Keratinocyte (primary cell): ENCODE measurements around the gene SDR9C7. TPM values are rescaled to one million over a fixed set of nuclear protein-coding genes. Genes with fewer than 3 reads are reported as not detected.

Experiments
- DNase-seq: peaks from one replicate; pipeline ENCODE4 v3.0.0-alpha.2; 2011; ENCODE audit warnings: low read depth, missing footprints, low spot score
- FAIRE-seq: peaks from 2 replicates; lab custom pipeline; 2011; peaks lifted over from hg19 to GRCh38; lab: Jason Lieb, UNC
- H2AFZ ChIP-seq: 2 replicates; pipeline ENCODE4 v1.6.0; 2012; ENCODE audit warnings: low read length, control low read depth, inconsistent platforms; ENCODE audit not compliant: control insufficient read depth
- H3K27ac ChIP-seq: 2 replicates; pipeline ENCODE4 v1.5.1; 2011; ENCODE audit warnings: low read length; ENCODE audit not compliant: control insufficient read depth, insufficient read depth
- H3K27me3 ChIP-seq: 3 replicates; pipeline ENCODE4 v1.6.0; 2011; ENCODE audit warnings: low read length; ENCODE audit not compliant: control insufficient read depth, insufficient read depth; ENCODE audit errors: extremely low read depth
- H3K36me3 ChIP-seq, 2 experiments: 2 replicates in 1 of 2; 3 replicates in 1 of 2; pipeline ENCODE4 v1.5.1; 2011; ENCODE audit warnings: low read length in 2 of 2, mild to moderate bottlenecking in 1 of 2; ENCODE audit not compliant: control insufficient read depth in 2 of 2, insufficient read depth in 2 of 2; ENCODE audit errors: extremely low read depth in 1 of 2
- H3K4me1 ChIP-seq: 3 replicates; pipeline ENCODE4 v1.5.1; 2011; ENCODE audit warnings: low read length; ENCODE audit not compliant: control insufficient read depth, insufficient read depth; ENCODE audit errors: extremely low read depth
- H3K4me2 ChIP-seq: 3 replicates; pipeline ENCODE4 v1.6.0; 2011; ENCODE audit warnings: low read depth, low read length; ENCODE audit not compliant: control insufficient read depth, insufficient read depth; ENCODE audit errors: extremely low read depth
- H3K4me3 ChIP-seq, 3 experiments: fragments of 200-600 bp in 1 of 3; sonication (generic) in 1 of 3; 2 replicates in 2 of 3; 3 replicates in 1 of 3; pipeline ENCODE4 v1.5.1; 2011 to 2016; ENCODE audit warnings: low read length in 3 of 3, mild to moderate bottlenecking in 3 of 3, control low read depth in 2 of 3, inconsistent platforms in 1 of 3, low read depth in 1 of 3, mixed read lengths in 1 of 3, mixed run types in 1 of 3, moderate library complexity in 1 of 3; ENCODE audit not compliant: control insufficient read depth in 2 of 3, insufficient read depth in 2 of 3; ENCODE audit errors: extremely low read depth in 1 of 3
- H3K79me2 ChIP-seq: 2 replicates; pipeline ENCODE4 v1.6.0; 2012; ENCODE audit warnings: low read length; ENCODE audit not compliant: control insufficient read depth, insufficient read depth
- H3K9ac ChIP-seq: 3 replicates; pipeline ENCODE4 v1.6.0; 2011; ENCODE audit warnings: low read length; ENCODE audit not compliant: control insufficient read depth, insufficient read depth; ENCODE audit errors: extremely low read depth
- H3K9me1 ChIP-seq: 3 replicates; pipeline ENCODE4 v1.6.0; 2011; ENCODE audit warnings: low read length; ENCODE audit not compliant: control insufficient read depth, insufficient read depth; ENCODE audit errors: extremely low read depth
- H3K9me3 ChIP-seq: 2 replicates; pipeline ENCODE4 v1.5.1; 2012; ENCODE audit warnings: low read depth, low read length; ENCODE audit not compliant: control insufficient read depth
- H4K20me1 ChIP-seq: 3 replicates; pipeline ENCODE4 v1.6.0; 2011; ENCODE audit warnings: low read length; ENCODE audit not compliant: control insufficient read depth, insufficient read depth; ENCODE audit errors: extremely low read depth
- EZH2 ChIP-seq: IDR thresholded peaks from one replicate; pipeline ENCODE4 v1.6.1; 2012; ENCODE audit warnings: inconsistent platforms, mild to moderate bottlenecking, low read length, moderate library complexity
- dilution Hi-C: fragments of 300-500 bp; cut with MboI; formaldehyde crosslinking; loops from one replicate; pipeline ENCODE4 v1.7.0; 2020; ENCODE audit warnings: low sequenced_read_pairs; ENCODE audit not compliant: extremely low pct_ligation_motif_present
- polyA plus RNA-seq, 5 experiments: library from polyadenylated mRNA; depleted of rRNA in 3 of 5; stranded (reverse) in 3 of 5; stranded (forward) in 1 of 5; unstranded in 1 of 5; fragments of >200 nt; gene quantifications; 1 replicate in 1 of 5; 2 replicates in 3 of 5; 3 replicates in 1 of 5; pipeline versions ENCODE4 v1.2.1 to v1.2.3, GENCODE V29; 2011 to 2012; ENCODE audit warnings: missing spikeins in 2 of 5, low read depth in 1 of 5, low replicate concordance in 1 of 5
- TF ChIP-seq, protein P1 (sequence below), 3 experiments: IDR thresholded peaks in 1 of 3; conservative IDR thresholded peaks in 1 of 3; optimal IDR thresholded peaks in 1 of 3; 2 replicates in 2 of 3; 3 replicates in 1 of 3; pipeline versions ENCODE3 to v1.5.1; 2011; ENCODE audit warnings: low read length in 3 of 3, mild to moderate bottlenecking in 3 of 3, moderate library complexity in 2 of 3, control low read depth in 1 of 3, inconsistent platforms in 1 of 3; ENCODE audit not compliant: insufficient read depth in 2 of 3; ENCODE audit errors: extremely low read depth in 1 of 3

The SDR9C7 gene
- polyA plus RNA-seq, 1 donor (not counting 4 experiments of a cell fraction or from before 2014, with no cell fraction given): 1.3 TPM

DNA sequence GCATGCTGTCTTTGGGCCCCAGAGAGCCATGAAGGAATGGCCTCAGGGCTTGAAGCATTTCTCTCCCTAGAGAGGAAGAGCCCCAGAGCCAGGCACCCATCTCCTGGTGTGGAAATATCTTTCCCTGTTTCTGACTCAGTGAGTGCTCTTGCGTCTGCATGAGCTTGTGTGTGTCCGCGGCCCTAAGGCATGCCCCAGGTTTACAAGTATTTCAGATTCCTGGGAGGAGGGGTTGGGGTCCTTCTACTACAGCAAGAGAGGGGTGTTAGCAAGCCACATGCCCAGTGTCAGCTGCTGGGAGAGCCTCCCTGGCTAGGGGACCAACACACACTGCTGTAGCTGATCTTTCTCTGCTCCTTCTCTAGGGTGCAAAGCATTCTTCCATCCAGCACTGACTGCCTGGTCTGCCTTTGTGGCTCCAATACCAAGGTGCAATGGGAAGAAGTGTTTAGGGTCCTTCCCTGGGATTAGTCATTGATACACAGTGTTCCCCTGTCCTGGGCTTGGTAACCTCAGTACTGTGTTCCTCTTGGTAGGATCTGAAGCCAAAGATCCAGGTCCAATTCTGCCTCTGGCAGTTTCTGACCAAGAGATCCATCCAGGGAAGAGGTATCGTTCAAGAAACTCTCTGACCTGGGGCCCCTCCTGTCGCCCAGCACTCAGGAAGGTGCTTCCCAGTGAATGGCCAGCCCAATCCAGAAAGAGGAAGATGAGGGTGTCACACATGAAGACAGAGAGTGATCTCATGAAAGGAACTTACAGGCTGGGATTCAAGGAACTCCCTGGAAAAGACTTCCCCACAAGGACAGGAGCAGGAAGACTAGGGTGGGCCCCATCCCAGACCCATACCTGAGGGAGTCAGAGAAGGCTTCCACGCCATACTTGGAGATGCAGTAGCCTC is 20.1 kb upstream of the SDR9C7 start:
- H3K36me3 ChIP-seq: no peaks in the 10 kb centered on the region
- TF ChIP-seq, protein P1, sequence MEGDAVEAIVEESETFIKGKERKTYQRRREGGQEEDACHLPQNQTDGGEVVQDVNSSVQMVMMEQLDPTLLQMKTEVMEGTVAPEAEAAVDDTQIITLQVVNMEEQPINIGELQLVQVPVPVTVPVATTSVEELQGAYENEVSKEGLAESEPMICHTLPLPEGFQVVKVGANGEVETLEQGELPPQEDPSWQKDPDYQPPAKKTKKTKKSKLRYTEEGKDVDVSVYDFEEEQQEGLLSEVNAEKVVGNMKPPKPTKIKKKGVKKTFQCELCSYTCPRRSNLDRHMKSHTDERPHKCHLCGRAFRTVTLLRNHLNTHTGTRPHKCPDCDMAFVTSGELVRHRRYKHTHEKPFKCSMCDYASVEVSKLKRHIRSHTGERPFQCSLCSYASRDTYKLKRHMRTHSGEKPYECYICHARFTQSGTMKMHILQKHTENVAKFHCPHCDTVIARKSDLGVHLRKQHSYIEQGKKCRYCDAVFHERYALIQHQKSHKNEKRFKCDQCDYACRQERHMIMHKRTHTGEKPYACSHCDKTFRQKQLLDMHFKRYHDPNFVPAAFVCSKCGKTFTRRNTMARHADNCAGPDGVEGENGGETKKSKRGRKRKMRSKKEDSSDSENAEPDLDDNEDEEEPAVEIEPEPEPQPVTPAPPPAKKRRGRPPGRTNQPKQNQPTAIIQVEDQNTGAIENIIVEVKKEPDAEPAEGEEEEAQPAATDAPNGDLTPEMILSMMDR (optimal IDR thresholded peaks at IDR 0.05 in 1 of 3, IDR thresholded peaks at IDR 0.05 in 1 of 3, conservative IDR thresholded peaks at IDR 0.05 in 1 of 3; ENCODE audit: extremely low read depth in 1 of 3, insufficient read depth in 2 of 3, low read length in 3 of 3): no peak
- no peak for TF ChIP-seq EZH2
- peaks cover 18% of the 10 kb centered on the region for H3K4me1 ChIP-seq
- peaks cover 6% of the 10 kb centered on the region for H3K9me3 ChIP-seq
- H3K9me1 ChIP-seq: no peaks in the 10 kb centered on the region
- dilution Hi-C loops: no loop called here
- H3K79me2 ChIP-seq: no peaks in the 10 kb centered on the region
- no peak for FAIRE-seq
- no peak overlapping the region for H3K4me2 ChIP-seq
- DNase-seq: no peak
- no peaks in the 10 kb centered on the region for H3K27me3 ChIP-seq
- H3K27ac ChIP-seq: no peak overlapping the region
- no peaks in the 10 kb centered on the region for H4K20me1 ChIP-seq
- H2AFZ ChIP-seq: no peak overlapping the region
- H3K4me3 ChIP-seq: no peak overlapping the region
- H3K9ac ChIP-seq: no peak overlapping the region

DNA sequence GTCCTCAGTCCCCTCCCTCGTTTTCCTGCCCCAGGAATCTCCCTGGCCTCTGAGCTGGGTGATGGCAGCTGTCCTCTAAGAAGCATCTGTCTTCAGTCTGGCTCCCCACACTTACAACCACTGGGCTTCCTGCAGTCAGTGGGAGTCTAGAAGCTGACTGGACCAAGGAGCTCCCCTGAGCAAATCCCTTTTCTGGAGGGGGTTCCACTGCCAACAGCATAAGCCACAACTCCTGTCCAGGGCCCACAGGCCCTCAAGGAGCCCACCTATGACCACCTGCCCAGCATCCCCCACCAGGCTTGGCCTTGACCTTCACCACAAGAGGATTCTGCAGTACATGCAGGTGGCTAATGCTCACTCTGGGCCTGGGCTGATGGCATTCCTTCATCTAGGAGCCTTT is 19.1 kb upstream of the SDR9C7 start:
- Histone ChIP-seq H3K27me3 (no peaks in the 10 kb centered on the region), H3K79me2 (no peaks in the 10 kb centered on the region), H3K36me3 (no peaks in the 10 kb centered on the region), H3K4me1 (peaks cover 18% of the 10 kb centered on the region), H3K9me1 (no peaks in the 10 kb centered on the region), H3K27ac (no peak overlapping the region), H4K20me1 (no peaks in the 10 kb centered on the region), H3K9me3 (peaks cover 2% of the 10 kb centered on the region), H3K9ac (no peak overlapping the region), H3K4me3 (no peak overlapping the region), H2AFZ (no peak overlapping the region), H3K4me2 (no peak overlapping the region)
- no peak for TF ChIP-seq EZH2
- TF ChIP-seq, protein P1 (optimal IDR thresholded peaks at IDR 0.05 in 1 of 3, IDR thresholded peaks at IDR 0.05 in 1 of 3, conservative IDR thresholded peaks at IDR 0.05 in 1 of 3; ENCODE audit: extremely low read depth in 1 of 3, insufficient read depth in 2 of 3, low read length in 3 of 3): no peak
- dilution Hi-C loops: no loop called here
- FAIRE-seq (no peak), DNase-seq (no peak)
